Lower leg skin (tissue), 3 donors: ENCODE measurements around the gene RPUSD1.

Experiments used
- CTCF ChIP-seq, 3 donors: fragments of 450-650 bp; IDR thresholded peaks; one replicate each; pipeline ENCODE4 v1.5.1; 2016; ENCODE audit warnings: antibody characterized with exemption in 3 of 3, mild to moderate bottlenecking in 3 of 3, moderate library complexity in 2 of 3
- POLR2A ChIP-seq, 2 donors: fragments of 450-650 bp; IDR thresholded peaks; one replicate each; pipeline ENCODE4 v1.6.1; 2016 to 2017; ENCODE audit warnings: antibody characterized with exemption in 2 of 2, mild to moderate bottlenecking in 1 of 2, moderate library complexity in 1 of 2

- TF ChIP-seq CTCF (IDR thresholded peaks at IDR 0.05), result no peak
- no peak for TF ChIP-seq POLR2A (IDR thresholded peaks at IDR 0.05)
Measured at GRCh38 chr16:789191-789850, 1.1 kb upstream of the RPUSD1 start.
